ENCODE results near the gene ICE2.

Gene ICE2

GRCh38 chr15:60458721-60459120, 20.2 kb downstream of the ICE2 start:
- no peaks in the 10 kb centered on the region for H3K4me1 ChIP-seq
- no peaks in the 10 kb centered on the region for H3K27me3 ChIP-seq
- H3K9ac ChIP-seq, result no peak overlapping the region
- no peaks in the 10 kb centered on the region for H3K9me3 ChIP-seq
- H3K4me2 ChIP-seq, result no peak overlapping the region
- H4K20me1 ChIP-seq, result no peaks in the 10 kb centered on the region
- H3K27ac ChIP-seq, result no peak overlapping the region
- no peak for TF ChIP-seq Cebpa-rat (IDR thresholded peaks at IDR 0.05)
- no peak overlapping the region for H3K4me3 ChIP-seq
- H3K36me3 ChIP-seq, result peaks cover 43% of the 10 kb centered on the region

- no peaks in the 10 kb centered on the region for H3K4me1 ChIP-seq
- no peaks in the 10 kb centered on the region for H3K27me3 ChIP-seq
- no peaks in the 10 kb centered on the region for H4K20me1 ChIP-seq
- H3K9me3 ChIP-seq, result no peaks in the 10 kb centered on the region
- H3K9ac ChIP-seq, result no peak overlapping the region
- peaks cover 43% of the 10 kb centered on the region for H3K36me3 ChIP-seq
- H3K27ac ChIP-seq, result no peak overlapping the region
- no peak overlapping the region for H3K4me2 ChIP-seq
- TF ChIP-seq Cebpa-rat (IDR thresholded peaks at IDR 0.05), result no peak
- H3K4me3 ChIP-seq, result no peak overlapping the region
Measured at GRCh38 chr15:60457985-60458384, 21.0 kb downstream of the ICE2 start.

- H3K4me2 ChIP-seq, result no peak overlapping the region
- peaks cover 51% of the 10 kb centered on the region for H3K36me3 ChIP-seq
- no peak overlapping the region for H3K27ac ChIP-seq
Measured at GRCh38 chr15:60454824-60455223, 24.1 kb downstream of the ICE2 start.

DNA sequence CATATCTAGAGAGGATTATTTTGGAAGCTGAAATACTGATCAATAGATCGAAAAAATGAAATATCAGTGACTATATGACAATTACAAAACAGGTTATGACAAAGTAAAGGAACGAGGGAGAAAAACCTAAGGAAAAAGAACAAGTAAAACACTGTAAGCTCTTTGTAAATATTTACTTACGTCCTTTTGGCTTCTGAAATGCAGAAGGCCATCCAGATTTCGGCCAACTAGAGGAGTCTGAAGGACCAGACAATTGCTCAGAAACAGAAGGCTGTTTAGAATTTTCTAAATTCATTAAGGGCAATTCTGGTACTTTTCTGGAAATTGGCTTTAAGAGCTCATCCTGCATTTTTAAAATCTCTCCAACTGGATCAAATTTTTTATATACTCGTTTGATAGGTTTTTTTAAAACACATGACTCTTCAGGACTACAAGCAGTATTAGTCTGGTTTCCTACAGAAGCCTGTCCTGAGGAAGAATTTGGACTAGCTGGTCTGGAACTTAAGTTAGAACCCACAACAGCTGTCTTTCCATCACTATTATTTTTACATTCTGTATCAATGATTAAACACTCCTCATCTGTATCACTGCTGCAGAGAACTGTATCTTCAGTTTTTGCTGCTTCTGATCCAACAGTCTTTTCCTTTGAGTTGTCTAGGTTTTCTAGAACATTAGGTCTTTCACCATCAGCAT, 30.1 kb downstream of the ICE2 start:
- Histone ChIP-seq H3K27ac (no peak overlapping the region), H3K9ac (no peak overlapping the region), H3K27me3 (no peaks in the 10 kb centered on the region), H3K36me3 (peaks cover 66% of the 10 kb centered on the region), H3K4me1 (no peaks in the 10 kb centered on the region), H3K4me3 (no peak overlapping the region), H4K20me1 (no peaks in the 10 kb centered on the region), H3K9me3 (no peaks in the 10 kb centered on the region), H3K4me2 (no peak overlapping the region)
- TF ChIP-seq Cebpa-rat (IDR thresholded peaks at IDR 0.05), result no peak

More at GRCh38 chr15:60454824-60455223, 24.1 kb downstream of the ICE2 start:
- Histone ChIP-seq H3K4me3 (no peak overlapping the region), H3K9me3 (no peaks in the 10 kb centered on the region), H3K9ac (no peak overlapping the region), H3K4me1 (no peaks in the 10 kb centered on the region), H4K20me1 (no peaks in the 10 kb centered on the region), H3K27me3 (no peaks in the 10 kb centered on the region)
- no peak for TF ChIP-seq Cebpa-rat (IDR thresholded peaks at IDR 0.05)

GRCh38 chr15:60444289-60444912, 34.5 kb downstream of the ICE2 start:
- Histone ChIP-seq H3K27me3 (no peaks in the 10 kb centered on the region), H4K20me1 (no peaks in the 10 kb centered on the region), H3K27ac (no peak overlapping the region), H3K4me3 (no peak overlapping the region), H3K36me3 (peaks cover 44% of the 10 kb centered on the region), H3K9me3 (no peaks in the 10 kb centered on the region), H3K4me1 (no peaks in the 10 kb centered on the region), H3K9ac (no peak overlapping the region), H3K4me2 (no peak overlapping the region)
- TF ChIP-seq Cebpa-rat (IDR thresholded peaks at IDR 0.05), result no peak

DNA sequence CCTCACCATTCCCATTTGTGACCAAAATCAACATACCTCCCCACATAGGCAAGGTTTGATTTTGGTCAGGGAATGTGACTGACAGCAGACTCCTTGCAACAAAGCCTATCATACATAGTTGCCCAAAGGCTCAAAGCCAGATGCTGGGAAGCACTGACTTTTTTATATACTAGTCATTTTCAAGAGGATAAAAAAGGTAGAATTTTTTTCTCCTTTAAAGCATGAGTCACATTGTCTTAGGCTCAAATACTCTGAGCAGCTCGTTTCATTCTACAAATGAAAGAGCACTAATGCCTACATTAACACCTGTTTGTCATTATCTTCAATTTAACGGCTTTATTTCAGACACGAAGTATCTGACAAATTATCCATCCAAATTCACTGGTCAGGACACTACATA, 36.2 kb downstream of the ICE2 start:
- Histone ChIP-seq H3K9ac (no peak overlapping the region), H3K27ac (no peak overlapping the region), H3K9me3 (no peaks in the 10 kb centered on the region), H3K4me2 (no peak overlapping the region), H3K36me3 (peaks cover 32% of the 10 kb centered on the region), H3K27me3 (no peaks in the 10 kb centered on the region), H3K4me1 (no peaks in the 10 kb centered on the region), H4K20me1 (no peaks in the 10 kb centered on the region), H3K4me3 (no peak overlapping the region)
- no peak for TF ChIP-seq Cebpa-rat (IDR thresholded peaks at IDR 0.05)

DNA sequence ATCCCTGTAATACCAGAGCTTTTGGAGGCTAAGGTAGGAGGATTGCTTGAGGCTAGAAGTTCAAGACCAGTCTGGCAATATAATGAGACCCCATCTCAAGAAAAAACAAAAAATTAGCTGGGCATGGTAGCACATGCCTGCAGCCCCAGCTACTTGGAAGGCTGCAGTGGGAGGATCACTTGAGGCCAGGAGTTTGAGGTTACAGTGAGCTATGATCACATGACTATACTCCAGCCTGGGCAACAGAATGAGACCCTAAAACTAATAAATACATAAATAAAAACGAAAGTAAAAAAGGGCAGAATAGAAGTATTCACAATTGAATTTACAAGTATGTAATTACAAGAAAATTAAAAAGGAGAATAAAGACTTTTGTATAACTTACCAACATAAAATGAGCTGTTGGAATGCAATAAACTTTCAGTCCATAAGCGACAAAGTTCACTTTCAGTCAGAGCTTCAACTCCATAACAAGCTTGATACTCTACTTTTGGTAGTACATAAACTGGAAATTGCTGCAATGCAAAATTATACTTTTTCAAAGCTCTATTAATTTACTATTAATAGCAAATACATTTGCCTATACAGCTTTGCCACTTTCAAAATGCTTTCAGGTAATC, 36.8 kb downstream of the ICE2 start:
- H3K9me3 ChIP-seq, result no peaks in the 10 kb centered on the region
- no peaks in the 10 kb centered on the region for H3K4me1 ChIP-seq
- H4K20me1 ChIP-seq, result no peaks in the 10 kb centered on the region
- H3K27me3 ChIP-seq, result no peaks in the 10 kb centered on the region
- no peak overlapping the region for H3K27ac ChIP-seq
- no peak overlapping the region for H3K9ac ChIP-seq
- H3K36me3 ChIP-seq, result peaks cover 37% of the 10 kb centered on the region
- TF ChIP-seq Cebpa-rat (IDR thresholded peaks at IDR 0.05), result no peak
- H3K4me2 ChIP-seq, result no peak overlapping the region
- no peak overlapping the region for H3K4me3 ChIP-seq

DNA sequence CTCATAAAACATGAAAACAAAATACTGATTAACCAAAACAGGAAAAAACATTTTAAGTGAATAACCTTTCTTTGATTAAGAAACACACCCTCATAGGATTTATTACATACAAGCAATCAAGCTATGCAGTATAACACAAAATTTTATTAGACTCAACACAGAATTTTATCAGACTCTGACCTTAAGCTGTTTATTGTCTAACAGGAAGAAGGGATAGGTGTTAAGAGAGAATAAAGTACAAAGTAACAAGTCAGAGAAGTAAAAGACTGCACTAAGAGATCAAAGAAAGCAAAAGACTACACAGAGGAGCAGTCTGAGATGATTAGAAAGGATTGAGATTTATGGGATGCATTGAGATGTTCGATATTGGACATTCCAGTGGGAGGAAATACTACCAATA, 37.6 kb downstream of the ICE2 start:
- H4K20me1 ChIP-seq, result no peaks in the 10 kb centered on the region
- H3K4me2 ChIP-seq, result no peak overlapping the region
- H3K27ac ChIP-seq, result no peak overlapping the region
- no peak overlapping the region for H3K4me3 ChIP-seq
- no peaks in the 10 kb centered on the region for H3K4me1 ChIP-seq
- no peak for TF ChIP-seq Cebpa-rat (IDR thresholded peaks at IDR 0.05)
- no peaks in the 10 kb centered on the region for H3K27me3 ChIP-seq
- H3K36me3 ChIP-seq, result peaks cover 38% of the 10 kb centered on the region
- H3K9ac ChIP-seq, result no peak overlapping the region
- no peaks in the 10 kb centered on the region for H3K9me3 ChIP-seq

- no peaks in the 10 kb centered on the region for H4K20me1 ChIP-seq
- H3K36me3 ChIP-seq, result peaks cover 50% of the 10 kb centered on the region
- H3K27me3 ChIP-seq, result no peaks in the 10 kb centered on the region
- no peaks in the 10 kb centered on the region for H3K9me3 ChIP-seq
- no peak overlapping the region for H3K4me2 ChIP-seq
- H3K9ac ChIP-seq, result no peak overlapping the region
- TF ChIP-seq Cebpa-rat (IDR thresholded peaks at IDR 0.05), result no peak
- H3K4me1 ChIP-seq, result no peaks in the 10 kb centered on the region
- no peak overlapping the region for H3K27ac ChIP-seq
- no peak overlapping the region for H3K4me3 ChIP-seq
Measured at GRCh38 chr15:60438646-60439045, 40.3 kb downstream of the ICE2 start.

GRCh38 chr15:60428935-60429334, 50.0 kb downstream of the ICE2 start:
- Histone ChIP-seq H3K4me2 (no peak overlapping the region), H3K27me3 (no peaks in the 10 kb centered on the region), H3K36me3 (peaks cover 62% of the 10 kb centered on the region), H3K4me3 (no peak overlapping the region), H3K4me1 (peaks cover 14% of the 10 kb centered on the region), H4K20me1 (peaks cover 6% of the 10 kb centered on the region; the same call in 1 of the 2 replicates), H3K27ac (no peak overlapping the region), H3K9me3 (no peaks in the 10 kb centered on the region), H3K9ac (no peak overlapping the region)
- no peak for TF ChIP-seq Cebpa-rat (IDR thresholded peaks at IDR 0.05)

All from BLaER1 (cell line).